GM18909 (cell line): ENCODE data around the gene RBM19.

Experiments used
- ATAC-seq: cut with Tn5 transposase; IDR thresholded peaks from one replicate; pipeline ENCODE4 v1.9.1; 2021; ENCODE audit warnings: mild to moderate bottlenecking; ENCODE audit not compliant: unreplicated experiment, poor library complexity

RBM19 gene

GRCh38 chr12:113990250-113991223 lies 24.4 kb upstream of the RBM19 start:
- no peak for ATAC-seq

GRCh38 chr12:113988976-113989375 lies 22.9 kb upstream of the RBM19 start:
- ATAC-seq: no peak

- no peak for ATAC-seq
Measured at GRCh38 chr12:113988064-113988451, 21.9 kb upstream of the RBM19 start.

DNA sequence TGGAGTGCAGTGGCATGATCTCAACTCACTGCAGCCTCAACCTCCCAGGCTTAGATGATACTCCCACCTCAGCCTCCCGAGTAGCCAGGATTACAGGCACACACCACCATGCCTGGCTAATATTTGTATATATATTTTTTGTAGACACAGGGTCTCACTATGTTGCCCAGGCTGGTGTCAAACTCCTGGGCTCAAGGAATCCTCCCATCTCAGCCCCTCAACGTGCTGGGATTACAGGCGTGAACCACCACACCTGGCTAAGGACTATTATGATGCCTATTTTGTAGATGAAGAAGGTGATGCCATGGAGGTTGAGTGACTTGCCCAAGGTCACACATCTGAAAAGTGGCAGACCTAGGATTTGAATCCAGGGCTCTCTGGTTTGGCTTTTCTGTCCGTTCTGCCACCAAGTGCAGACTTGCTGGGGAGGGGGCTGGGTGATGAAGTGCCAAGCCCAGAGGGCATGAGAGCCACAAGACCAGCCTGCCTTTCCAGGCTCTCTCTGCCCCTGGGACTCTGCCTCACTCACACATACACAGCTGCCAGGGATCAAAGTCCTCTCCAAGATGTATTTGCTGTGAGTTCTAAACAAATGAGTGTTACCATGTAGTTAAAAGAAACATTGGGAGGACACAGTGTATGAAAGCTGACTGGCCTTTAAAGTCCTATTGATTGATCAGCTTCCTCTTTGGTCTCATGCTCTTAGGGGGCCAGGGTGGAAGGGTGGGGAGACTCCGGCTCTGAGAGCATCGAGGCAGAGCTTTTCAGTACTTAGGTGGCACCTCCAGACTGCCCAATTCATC lies 21.3 kb upstream of the RBM19 start:
- ATAC-seq: no peak

GRCh38 chr12:113984464-113984863 lies 18.3 kb upstream of the RBM19 start:
- no peak for ATAC-seq

GRCh38 chr12:113983777-113984448 lies 17.8 kb upstream of the RBM19 start:
- ATAC-seq: no peak

GRCh38 chr12:113983265-113983664 lies 17.1 kb upstream of the RBM19 start:
- no peak for ATAC-seq

DNA sequence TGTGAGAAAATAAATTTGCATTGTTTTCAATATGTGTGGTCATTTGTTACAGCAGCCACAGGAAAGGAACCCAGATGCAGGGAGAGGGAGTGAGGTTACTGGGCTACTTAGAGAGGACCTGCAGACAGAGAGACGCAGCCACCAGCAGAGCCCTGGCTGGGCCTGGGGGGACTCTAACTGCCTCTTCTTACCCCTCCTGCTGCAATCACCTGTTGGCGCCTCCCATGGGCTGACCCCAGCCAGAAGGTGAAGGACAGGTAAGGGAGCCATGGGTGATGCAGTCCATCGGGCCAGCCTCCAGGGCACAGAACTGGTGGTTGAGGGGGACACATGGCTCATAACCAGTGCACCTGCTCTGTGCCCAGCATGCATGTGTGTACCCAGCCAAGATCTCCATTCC lies 15.8 kb upstream of the RBM19 start:
- ATAC-seq: no peak

DNA sequence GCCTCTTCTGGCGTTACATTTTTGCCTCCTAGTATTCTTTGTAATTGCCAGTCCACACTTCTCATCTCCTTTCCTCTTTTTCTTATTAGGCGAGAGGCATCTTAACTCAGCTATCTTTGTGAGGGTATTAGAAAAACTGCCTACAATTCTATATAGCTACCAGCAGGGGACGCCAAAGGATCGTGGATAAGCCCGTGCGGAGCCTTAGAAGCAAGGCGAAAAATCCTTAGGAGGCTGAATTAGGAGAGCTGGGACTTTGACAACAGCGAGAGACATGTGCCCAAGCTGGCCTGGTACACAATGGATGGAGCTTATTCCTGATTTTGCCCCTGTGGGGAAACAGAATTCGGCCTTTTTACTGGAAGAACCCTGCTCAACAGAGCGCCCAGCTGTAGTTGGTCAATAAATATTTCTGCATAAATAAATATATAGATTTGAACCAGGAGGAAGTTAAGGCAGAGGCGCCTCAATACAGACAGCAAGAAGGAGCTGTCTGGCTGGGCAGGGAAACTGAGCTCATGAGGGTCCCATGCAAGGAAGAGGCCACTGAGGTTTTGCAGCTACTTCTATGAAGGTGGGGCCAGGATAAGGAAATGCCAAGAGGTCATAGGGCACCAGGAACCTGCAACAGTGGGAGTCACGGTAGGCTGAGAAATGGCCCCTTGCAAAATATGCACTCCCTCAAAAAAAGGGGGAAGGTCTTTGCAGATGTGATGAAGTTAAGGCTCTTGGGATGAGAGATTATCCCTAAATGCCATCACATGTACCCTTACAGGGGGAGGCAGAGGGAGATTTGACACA lies 14.6 kb upstream of the RBM19 start:
- no peak for ATAC-seq

- no peak for ATAC-seq
Measured at GRCh38 chr12:113980054-113980453, 13.9 kb upstream of the RBM19 start.

DNA sequence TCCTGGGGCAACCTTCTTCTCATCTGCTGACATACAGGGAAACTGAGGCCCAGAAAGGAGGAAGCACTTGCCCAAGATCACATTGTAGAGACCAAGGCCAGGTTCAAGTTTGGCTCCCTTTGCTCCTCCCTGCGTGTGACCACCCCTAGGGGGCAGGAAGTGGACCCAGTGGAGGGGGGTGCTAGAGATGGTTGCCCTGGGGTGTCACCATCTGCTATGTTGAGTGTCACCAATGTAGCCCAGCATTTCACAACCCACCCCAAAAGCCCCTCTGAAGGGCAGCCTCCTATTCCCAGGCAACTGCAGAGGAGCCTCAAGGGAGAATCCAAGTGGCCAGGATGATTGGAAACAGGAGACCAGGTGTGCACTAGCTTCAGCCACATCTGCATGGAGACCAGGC lies 12.0 kb upstream of the RBM19 start:
- no peak for ATAC-seq

- no peak for ATAC-seq
Measured at GRCh38 chr12:113974006-113974405, 7.9 kb upstream of the RBM19 start.

DNA sequence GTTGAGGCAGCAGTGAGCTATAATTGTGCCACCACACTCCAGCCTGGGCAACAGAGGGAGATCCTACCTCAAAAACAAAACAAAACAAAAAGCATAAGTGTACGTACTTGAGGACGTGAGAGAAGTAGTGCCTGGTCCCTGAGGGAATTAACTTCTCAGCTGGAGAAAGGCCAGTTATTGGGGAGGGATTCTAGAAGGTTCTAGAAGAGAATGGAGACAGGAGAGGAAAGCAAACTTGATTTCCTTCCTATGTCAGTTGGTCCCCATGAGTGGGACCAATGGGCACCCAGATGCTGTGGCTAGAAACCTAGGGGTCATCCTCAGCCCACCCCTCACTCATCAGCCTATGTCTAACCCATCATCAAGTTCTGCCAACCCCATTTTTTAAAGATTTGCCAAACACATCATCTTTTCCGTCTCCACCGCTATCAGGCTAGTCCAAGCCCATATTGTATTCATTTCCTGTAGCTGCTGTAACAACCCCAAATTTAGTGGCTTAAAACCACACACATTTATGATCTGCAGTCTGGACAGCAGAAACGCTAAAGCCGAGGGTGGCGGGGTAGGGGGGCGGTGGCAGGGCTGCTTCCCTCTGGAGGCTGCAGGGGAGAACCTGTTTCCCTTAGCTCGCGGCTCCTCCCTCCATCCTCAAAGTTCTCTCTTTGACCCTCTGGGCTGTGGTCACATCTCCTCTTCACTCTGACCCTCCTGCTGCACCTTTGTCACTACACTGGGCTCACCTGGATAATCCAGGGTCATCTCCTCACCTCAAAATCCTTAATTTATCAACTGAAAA lies 7.2 kb upstream of the RBM19 start:
- ATAC-seq: no peak

- no peak for ATAC-seq
Measured at GRCh38 chr12:113971392-113971791, 5.3 kb upstream of the RBM19 start.

DNA sequence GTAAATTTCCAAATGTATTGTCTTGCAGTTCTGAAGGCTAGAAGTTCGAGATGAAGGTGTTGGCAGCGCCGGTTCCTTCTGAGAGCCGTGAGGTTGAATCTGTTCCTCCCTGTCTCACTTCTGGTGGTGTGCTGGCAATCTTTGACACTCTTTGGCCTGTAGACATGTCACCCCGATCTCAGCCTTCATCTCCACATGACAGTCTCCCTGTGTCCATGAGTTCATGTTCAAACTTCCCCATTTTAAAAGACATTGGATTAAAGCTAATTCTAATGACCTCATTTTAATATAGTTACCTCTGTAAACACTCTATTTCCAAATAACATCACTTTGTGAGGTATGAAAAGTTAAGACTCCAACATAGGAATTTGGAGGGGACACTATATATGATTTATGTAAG lies 4.1 kb upstream of the RBM19 start:
- no peak for ATAC-seq

- ATAC-seq: no peak
Measured at GRCh38 chr12:113967368-113967767, 1.2 kb upstream of the RBM19 start.

DNA sequence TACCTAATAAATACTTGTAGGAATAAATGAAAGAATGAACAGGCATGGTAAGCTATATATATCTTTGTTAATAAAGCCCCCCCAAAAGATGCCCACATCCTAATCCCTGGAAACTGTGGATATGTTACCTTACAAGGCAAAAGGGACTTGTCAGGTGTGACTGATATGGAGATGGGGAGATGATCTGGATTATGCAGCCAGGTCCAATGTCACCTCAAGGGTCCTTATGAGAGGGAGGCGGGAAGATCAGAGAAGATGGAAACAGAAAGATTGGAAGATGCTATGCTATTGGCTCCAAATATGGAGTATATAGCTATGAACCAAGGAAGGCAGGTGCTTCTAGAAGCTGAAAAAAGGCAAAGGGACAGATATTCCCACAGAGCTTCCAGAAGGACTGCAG lies 3.4 kb downstream of the RBM19 start:
- ATAC-seq: no peak

GRCh38 chr12:113961921-113962710 lies 4.0 kb downstream of the RBM19 start:
- ATAC-seq: no peak
